SK-N-DZ (cell line): Measurements from ENCODE around the gene OMP. TPM values are rescaled to one million over a fixed set of nuclear protein-coding genes. Genes with fewer than 3 reads are reported as not detected.
"Not testable (repeated sequence)": the region's sequence is repeated elsewhere in the genome, so short reads cannot be mapped to it uniquely, and the experiment has no call there.

Experiments used
- DNase-seq: peaks from one replicate; pipeline ENCODE4 v3.0.0-alpha.2; 2015; ENCODE audit warnings: low spot score
- polyA plus RNA-seq, 2 experiments: library from polyadenylated mRNA; depleted of rRNA; stranded (reverse); fragments of >200 nt; gene quantifications; 2 replicates each; pipeline ENCODE4 v1.2.3, GENCODE V29; 2014

Gene OMP, protein sequence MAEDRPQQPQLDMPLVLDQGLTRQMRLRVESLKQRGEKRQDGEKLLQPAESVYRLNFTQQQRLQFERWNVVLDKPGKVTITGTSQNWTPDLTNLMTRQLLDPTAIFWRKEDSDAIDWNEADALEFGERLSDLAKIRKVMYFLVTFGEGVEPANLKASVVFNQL
- polyA plus RNA-seq (2014; cell fraction: cytosol; rRNA removed) = not detected in 2 replicates
- not detected in 2 replicates for polyA plus RNA-seq (2014; cell fraction: nucleus; rRNA removed)

DNA sequence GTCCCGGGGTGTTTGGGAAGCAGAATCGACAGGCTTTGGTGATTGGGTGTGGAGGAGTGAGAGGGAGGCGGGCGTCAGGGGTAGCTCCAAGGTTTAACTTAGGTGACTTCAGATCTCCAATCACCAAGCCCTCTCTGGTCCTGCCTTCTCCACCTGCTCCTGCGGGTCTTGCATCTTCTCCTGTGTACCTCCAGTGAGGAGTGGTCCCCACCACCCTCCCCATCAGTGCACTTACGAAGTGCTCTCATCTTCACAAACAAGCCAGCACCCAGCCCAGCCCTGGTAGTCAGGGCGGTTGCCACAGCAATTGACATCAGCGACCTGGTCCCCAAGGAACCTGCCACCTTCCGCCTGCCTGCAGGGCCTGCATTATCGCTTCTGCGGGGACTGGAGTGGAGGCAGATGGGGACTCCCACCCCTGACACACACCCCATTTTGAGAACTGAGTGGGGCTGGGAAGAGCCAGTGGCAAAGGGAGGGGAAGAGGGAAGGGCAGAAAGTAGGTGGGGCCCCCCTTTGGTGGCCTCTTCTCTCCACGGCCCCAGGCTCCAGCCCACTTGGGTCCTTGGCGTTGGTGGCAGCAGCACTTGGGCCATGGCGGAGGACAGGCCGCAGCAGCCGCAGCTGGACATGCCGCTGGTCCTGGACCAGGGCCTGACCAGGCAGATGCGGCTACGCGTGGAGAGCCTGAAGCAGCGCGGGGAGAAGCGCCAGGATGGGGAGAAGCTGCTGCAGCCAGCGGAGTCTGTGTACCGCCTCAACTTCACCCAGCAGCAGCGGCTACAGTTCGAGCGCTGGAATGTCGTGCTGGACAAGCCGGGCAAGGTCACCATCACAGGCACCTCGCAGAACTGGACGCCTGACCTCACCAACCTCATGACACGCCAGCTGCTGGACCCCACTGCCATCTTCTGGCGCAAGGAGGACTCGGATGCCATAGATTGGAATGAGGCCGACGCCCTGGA, at the start of gene OMP:
TSS of gene OMP (plus strand) at position 595 of the 965 bp plus-strand sequence. CDS start at position 595, 0 bp downstream.
- no peak for DNase-seq

DNA sequence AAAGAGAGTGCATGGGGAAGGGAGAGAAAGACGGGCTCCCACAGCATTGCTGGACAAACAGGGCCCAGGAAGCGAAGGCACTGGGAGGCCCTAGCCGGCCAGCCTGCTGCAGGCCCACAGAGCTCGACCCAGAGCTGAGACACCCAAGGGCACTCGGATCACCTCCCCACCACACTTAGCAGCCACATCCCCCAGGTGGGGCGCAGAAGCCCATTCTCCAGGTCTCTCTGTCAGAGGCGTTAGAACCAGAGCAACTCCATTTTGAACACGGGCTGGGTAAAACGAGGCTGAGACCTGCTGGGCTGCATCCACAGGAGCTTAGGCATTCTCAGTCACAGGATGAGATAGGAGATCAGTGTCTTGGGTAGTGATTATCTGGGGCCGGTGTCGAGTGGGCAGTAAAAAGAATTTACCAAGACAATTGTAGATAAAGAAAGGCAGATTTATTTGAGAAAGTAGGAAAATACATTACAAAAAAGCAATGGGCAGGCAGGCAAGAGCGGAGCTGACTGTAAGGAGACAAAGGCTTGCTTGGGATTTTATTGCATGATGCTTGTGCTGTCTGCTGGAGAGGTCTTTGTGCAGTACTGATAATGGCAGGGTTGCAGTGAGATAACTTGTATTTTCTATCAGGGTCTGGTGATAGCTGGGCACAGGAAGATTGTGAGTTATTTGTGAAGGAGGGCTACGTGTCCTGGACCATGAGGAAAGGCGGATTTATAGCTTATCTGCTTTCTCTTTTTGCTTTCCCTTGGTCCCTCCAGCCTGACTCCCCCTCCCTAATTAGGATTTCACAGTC, 49.2 kb upstream of the OMP start:
- no peak for DNase-seq

DNA sequence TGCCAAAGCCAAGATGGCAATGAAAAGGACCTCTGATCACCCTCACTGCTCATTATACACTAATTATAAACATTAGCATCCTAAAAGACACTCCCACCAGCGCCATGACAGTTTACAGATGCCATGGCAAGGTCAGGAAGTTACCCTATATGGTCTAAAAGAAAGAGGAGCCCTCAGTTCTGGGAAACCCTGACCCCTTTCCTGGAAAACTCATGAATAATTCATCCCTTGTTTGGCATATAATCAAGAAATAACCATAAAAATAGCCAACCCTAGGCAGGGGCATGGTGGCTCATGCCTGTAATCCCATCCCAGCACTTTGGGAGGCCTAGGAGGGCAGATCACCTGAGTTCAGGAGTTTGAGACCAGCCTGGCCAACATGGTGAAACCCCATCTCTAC, 48.6 kb upstream of the OMP start:
- no peak for DNase-seq

DNA sequence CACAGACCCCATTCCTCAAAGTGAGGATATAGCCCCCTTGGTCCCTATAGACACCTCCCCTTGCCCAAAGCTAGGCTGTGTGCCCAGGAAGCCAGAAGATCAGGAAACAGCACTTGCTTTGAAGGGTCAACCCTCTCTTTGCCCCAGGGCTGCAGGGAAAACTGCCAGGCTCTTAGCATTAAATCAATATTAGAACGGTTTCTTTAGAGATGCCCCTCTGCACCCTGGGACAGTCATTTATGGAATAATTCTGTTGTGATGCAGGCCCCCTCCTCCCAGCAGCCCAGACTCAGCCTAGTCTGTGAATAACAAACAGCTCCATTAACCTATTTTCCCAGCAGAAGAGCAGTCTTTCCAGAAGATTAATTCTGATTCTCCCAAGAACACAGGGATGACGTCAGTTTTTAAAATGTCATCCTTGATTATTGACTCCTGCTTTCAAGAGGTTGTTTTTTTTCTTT, 47.5 kb upstream of the OMP start:
- DNase-seq = no peak

DNA sequence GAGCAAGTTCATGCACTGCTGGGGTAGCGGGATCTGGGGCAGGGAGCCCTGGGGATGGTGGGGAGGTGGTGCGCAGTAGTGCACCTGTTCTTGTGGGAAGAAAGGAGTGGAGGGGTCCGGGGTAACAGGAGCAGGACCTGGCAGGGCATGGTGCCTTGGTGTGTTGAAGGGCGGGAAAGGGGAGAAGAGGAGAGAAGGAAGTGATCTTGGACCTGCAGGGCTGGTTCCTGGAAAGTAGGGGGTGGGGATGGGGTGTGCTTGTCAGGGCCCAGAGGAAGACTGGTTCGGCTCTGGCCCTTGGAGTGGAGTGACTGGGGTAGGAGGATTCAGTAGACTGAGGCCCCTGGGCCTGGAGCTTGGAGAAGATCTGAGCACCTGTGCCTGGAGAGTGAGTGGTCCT, 46.7 kb upstream of the OMP start:
- no peak for DNase-seq

DNA sequence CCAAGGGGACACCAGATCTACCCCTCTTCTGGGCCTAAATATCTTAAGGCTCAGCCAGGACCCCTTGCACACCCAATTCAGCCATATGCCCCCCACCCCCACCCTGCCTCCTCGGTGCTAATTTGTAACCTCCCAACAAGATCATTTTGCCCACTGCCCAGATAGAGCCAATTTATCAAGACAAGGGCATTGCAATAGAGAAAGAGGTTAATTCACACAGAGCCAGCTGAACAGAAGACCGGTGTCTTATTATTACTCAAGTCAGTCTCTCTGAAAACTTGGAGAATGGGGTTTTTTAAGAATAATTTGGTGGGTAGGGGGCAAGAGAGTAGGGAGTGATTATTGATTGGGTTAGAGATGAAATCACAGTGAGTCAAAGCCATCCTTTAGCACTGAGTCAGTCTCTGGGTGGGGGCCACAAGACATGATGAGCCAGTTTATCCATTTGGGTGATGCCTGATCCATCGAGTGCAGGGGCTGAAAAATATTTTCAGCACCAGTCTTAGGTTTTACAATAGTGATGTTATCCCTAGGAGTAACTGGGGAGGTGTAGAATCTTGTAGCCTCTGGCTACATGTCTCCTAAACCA, 45.7 kb upstream of the OMP start:
- no peak for DNase-seq

DNA sequence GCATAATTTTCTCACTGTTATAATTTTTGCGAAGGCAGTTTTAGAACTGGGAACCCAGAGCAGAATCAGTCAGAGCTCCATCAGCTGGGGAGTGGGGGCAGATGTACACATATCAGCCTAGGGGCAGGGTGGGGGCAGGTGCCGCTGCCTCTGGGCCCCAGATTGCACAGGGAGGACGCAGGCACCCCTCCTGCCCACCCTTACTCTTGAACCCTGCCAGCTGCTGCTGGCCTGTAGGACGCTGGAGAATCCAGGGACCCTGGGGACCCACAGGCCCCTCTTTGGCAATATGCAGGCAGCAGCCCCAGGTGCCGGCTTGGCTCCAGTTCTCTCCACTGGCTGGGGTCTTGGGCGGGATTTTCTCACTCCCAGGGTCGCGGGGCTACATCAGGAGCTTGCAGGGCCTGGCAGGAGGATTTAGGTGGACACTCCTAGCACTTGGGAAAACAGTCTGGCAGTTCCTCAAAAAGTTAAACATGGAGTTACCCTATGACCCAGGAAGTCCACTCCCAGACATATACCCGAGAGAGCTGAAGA, 44.6 kb upstream of the OMP start:
- DNase-seq = no peak

DNA sequence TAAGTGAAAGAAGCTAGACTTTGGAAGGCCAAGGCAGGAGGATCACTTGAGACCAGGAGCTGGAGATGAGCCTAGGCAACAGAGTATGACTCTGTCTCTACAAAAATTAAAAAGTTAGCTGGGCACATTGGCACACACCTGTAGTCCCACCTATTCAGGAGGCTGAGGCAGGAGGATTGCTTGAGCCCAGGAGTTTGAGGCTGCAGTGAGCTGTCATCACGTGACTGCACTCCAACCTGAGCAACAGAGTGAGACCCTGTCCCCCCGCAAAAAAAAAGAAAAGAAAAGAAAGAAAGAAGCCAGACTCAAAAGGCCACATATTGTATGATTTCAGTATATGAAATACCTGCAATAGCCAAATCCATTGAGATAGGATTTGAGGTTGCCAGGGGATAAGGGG, 43.7 kb upstream of the OMP start:
- DNase-seq = no peak

DNA sequence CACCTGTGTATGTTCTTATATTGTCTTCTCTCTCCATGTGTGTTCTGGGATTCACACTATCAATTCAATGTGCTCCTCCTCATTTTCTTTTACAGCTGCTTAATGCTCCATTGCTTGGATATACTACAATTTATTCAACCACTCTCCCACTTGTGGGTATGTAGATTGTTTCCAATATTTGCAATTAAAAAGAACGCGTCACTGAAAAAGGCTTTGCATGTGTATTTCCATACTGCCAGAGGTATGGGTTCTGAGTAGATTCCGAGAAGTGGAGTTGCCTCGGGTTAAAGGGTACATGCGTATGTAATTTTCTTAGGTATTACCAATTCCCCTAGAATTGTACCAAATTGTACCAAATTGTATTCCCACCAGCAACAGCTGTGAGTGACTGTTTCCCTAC, 42.8 kb upstream of the OMP start:
- DNase-seq = no peak

DNA sequence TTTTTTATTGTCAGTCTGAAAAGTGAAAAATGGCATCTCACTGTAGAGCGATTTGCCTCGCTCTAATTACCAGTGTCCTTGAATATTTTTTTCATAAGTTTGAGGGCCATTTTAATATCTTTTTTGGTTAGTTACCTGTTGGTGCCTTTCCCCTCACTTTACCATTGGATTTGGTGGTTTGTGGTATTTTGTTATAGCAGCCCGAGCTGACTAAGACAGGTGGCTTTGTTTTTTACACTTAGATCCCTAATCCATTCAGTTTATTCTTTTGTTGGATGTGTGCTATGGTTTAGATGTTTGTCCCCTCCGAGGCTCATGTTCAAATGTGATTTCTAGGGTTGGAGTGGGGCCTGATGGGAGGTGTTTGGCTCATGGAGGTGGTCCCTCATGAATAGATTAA, 42.4 kb upstream of the OMP start:
- no peak for DNase-seq

DNA sequence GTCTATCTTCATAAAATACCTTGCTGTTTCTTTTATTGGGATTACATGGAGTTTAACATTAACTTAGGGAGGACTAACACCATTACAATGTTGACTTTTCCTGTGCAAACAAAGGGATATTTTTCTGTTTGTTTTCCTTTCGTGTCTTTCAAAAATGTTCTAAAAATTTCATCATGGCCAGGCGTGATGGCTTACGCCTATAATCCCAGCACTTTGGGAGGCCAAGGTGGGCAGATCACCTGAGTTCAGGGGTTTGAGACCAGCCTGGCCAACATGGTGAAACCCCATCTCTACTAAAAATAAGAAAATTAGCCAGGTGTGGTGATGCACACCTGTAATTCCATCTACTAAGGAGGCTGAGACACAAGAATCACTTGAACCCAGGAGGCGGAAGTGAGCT, 41.4 kb upstream of the OMP start:
- not testable (repeated sequence) for DNase-seq

DNA sequence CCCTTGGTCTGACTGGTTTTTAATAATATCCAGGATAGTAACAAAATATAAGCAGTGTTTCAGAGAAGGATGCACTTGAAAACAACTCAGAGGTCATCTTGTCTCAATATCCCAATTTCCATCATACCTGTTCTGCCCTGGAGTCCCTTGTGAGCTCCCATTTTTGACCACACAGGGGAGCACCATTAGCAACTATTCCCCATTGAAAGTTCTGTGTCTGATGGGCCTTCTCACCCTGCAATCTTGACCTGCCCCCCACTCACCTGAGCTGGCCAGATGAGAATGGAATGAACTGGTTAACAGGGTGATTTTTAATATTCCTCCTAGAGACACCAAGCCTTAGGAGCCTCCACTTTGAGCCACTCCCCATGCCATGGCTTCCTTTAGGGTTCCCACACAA, 39.7 kb upstream of the OMP start:
- DNase-seq = no peak

DNA sequence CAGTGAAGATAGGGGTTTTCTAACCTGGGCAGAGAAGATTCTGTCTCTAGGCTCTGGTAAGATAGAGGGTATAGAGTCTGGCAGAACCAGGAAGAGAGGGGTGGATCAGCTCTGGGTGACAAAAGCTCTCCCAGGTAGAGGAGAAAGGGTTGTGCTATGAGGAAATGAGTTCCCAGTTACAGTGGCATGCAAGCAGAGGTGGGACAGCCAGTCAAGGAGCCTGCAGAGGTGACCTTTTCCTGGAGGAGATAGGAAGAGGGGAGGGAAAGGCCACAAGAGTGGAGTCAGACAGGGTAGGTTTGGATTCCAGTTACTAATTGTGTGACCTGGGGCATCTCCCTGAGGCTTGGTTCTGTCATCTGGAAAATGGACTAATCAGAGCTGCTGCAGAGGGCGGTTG, 39.2 kb upstream of the OMP start:
- DNase-seq = no peak

DNA sequence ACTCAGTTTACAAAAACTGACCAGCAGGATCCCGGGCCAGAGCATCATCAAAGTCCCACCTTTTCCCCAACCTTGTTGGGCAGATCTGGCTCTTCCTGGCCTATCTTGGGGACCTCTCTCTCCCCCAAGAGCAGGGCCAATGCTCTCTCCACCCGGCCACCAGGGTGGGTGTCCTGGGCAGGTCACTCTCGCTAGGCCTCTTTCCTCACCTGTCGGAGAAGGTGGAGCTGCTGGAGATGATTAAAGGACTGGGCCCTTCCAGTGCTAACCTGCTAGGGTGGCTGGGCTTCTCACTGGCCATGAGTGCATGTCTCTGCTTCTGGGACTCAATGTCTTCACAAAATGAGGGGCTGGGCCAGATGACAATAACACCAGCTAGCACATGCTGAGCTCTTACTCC, 38.8 kb upstream of the OMP start:
- DNase-seq = no peak

DNA sequence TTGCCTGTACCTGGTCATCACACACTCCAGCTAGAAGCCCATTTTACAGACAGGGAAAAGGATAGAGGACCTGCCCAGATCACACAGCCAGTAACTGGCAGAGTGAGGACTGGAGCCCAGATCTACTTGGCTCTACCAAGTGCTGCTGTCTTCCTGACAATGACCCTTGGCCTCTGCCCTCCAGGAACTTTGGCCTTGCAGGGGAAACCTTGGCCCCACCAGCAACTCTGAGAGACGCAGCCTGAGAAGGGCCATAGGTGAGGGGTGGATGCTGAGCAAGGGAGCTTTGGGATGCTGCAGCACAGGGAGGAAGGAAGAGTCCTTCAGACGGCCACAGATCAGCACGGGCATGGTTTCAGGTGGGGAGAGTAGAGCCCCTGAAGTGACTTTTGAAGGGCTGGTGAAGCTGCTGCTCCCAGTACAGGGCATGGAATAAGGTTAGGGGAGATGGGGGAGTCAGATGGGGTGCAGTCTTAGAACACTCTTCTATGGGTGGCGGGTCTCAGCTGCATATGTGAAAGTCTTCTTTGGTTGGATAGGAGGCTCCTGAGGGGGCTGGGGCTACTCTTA, 37.9 kb upstream of the OMP start:
- no peak for DNase-seq

DNA sequence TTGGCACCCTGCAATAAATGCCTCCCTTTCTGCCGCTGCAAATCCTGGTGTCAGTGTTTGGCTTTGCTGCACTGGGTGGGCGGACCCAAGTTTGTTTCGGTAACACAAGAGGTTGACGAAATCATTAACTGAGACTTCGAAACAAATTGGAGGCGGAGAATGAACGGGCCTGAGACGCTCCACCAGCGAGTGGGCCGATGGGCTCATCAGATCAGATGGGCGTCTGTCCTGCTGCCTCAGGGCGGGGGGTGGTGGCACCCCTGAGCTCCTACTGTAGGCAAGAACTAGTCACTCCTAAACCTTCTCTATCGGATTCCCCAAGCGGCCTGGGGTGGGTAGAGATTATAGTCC, 36.8 kb upstream of the OMP start:
- DNase-seq = no peak

DNA sequence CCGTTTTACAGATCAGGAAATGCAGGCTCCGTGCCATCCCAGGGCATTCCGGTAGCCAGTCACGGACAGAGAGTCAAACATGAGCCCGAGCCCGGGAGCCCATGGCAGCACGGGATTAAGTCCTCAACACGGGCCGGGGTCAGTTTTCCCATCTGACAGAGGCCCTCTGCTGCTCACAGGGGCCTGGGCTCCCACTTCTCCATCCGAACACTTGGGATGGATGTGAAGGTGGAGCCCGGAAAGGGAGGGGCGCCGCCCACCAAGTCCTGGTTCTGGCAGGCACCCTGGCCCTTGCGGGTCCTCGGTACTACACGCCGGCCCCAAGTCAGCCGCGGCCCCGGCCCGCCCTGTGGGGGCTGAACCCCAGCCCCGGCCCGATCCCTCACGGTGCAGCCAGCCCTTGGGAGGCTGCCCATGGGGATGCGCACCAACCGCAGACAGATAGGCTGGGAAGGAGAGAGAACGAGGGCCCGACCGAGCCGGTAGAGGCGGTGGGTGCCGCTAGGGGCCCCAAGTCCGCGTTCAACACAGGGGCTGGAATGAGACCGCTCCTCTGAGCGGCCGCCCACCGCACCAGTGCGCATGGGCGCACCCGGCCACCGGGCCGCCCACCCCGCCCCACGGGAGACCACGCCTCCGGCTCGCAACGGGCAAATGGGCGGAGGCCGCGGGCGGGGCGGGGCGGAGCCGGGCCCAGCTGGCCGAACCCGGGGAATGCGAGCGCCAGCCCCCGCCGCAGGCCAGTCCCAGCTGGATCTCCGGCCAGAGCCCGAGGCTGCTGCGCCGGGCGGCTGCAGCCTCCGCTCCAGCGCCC, 36.2 kb upstream of the OMP start, which contains the start of gene CAPN5:
TSS of gene CAPN5 (plus strand) at position 743 of the 814 bp plus-strand sequence. CDS start 17,916 bp downstream, outside the sequence.
- DNase-seq = peak; percentile 88

DNA sequence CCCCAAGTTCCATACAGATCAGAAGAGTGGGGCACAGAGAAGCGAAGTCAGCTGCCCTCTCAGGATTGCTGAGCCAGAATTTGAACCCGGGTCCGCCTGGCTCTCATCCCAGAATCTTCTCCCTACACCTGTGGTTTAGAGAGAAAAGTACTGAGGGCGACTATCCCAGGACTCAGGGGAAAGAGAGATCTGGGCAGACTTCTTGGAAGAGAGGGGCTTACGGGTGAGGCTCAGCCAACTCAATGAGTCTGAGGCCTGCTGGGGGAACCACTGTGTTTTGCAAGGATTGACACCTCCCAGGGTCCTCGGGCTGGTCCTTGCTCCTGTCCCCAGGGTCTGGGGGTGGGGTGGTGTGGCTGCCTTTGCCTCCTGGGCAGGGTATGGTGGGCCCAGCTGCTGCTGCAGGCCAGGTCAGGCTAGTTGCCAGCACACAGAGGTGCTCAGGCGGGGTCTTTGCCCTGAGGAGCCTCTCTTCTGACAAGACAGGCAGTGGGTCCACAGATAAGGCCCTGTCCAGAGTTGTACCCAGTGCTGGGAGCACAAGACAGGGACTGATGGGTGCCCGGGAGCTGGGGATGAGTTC, 34.7 kb upstream of the OMP start:
- no peak for DNase-seq

DNA sequence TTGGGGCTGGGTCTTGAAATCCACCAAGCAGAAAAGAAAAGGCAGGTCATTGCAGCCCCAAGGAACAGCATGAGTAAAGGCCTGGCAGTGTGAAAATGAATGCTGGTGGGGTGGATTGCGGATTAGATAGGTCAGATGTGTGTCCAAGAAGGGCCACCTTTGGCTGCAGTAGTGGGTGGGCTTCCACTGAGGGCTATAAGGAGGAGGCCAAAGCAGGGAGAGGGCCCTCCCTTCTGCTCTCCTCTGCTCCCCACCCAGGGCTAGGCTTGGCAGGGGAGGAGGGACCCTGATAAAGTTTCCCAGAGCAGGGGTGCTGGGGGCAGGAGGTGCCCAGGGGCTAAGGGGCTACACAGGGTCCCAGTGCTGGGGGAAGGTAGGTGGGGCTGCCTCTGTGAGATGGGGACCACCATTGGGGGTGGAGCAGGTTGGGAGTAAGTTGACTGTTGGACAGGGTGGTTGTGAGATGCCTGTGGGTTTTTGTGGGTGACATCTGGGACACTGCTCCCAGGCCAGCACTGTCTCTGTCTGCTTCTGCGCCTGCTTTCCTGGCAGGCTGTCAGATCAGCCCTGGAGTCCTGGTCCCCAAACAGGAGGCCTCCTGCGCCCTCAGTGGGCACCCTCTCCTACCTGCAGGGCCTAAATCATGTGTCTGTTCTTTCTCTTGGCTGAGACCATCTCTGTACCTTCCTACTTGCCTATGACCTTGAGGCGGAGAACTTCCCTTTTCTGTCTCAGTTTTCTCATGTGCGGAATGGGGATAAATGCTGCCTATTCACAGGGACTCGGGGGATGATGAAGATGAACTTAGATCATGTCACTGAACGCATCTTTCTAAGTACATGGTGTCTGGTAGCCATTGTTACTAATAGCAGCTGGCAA, 33.9 kb upstream of the OMP start:
- no peak for DNase-seq
